IPS-18a (cell line): Measurements from ENCODE around the gene CXCR3.
"Not testable (repeated sequence)": the region's sequence is repeated elsewhere in the genome, so short reads cannot be mapped to it uniquely, and the experiment has no call there.

Experiments
- H3K27ac ChIP-seq: one replicate; pipeline ENCODE4 v1.5.1; 2013; ENCODE audit warnings: low read length
- H3K27me3 ChIP-seq: one replicate; pipeline ENCODE4 v1.6.1; 2013; ENCODE audit warnings: mild to moderate bottlenecking, low read length; ENCODE audit not compliant: control insufficient read depth, insufficient read depth
- H3K36me3 ChIP-seq: one replicate; pipeline ENCODE4 v1.6.1; 2013; ENCODE audit warnings: low read depth, low read length; ENCODE audit not compliant: control insufficient read depth
- H3K4me1 ChIP-seq: one replicate; pipeline ENCODE4 v1.6.1; 2013; ENCODE audit warnings: low read depth, low read length; ENCODE audit not compliant: control insufficient read depth
- H3K4me3 ChIP-seq: one replicate; pipeline ENCODE4 v1.5.1; 2013; ENCODE audit warnings: low read length
- H3K9ac ChIP-seq: one replicate; pipeline ENCODE4 v1.6.1; 2013; ENCODE audit warnings: mild to moderate bottlenecking, low read length, moderate library complexity
- H3K9me3 ChIP-seq: one replicate; pipeline ENCODE4 v1.6.1; 2013; ENCODE audit warnings: low read depth, low read length; ENCODE audit not compliant: control insufficient read depth

Gene CXCR3

GRCh38 chrX:71618303-71618721 lies at the start of gene CXCR3:
CXCR3 (minus strand) TSS chrX:71618511; CDS start chrX:71618449, 62 bp downstream.
- no peak within 1 kb of the TSS for H3K27ac ChIP-seq

GRCh38 chrX:71667328-71668247 lies 49.3 kb upstream of the CXCR3 start, which contains the start of gene LOC101059915:
LOC101059915 (plus strand) TSS chrX:71667546.
- H3K9ac ChIP-seq = no peak within 1 kb of the TSS
- no peak within 1 kb of the TSS for H3K4me3 ChIP-seq
- H3K4me1 ChIP-seq = no peaks in the 10 kb centered on the region
- H3K9me3 ChIP-seq = peaks cover 2% of the 10 kb centered on the region
- H3K27me3 ChIP-seq = no peaks in the 10 kb centered on the region
- H3K27ac ChIP-seq = no peak within 1 kb of the TSS
- H3K36me3 ChIP-seq = no peaks in the 10 kb centered on the region

More at GRCh38 chrX:71618303-71618721, at the start of gene CXCR3:
- H3K4me3 ChIP-seq = no peak within 1 kb of the TSS
- no peaks in the 10 kb centered on the region for H3K36me3 ChIP-seq
- no peaks in the 10 kb centered on the region for H3K4me1 ChIP-seq
- peaks cover 8% of the 10 kb centered on the region for H3K9me3 ChIP-seq
- no peaks in the 10 kb centered on the region for H3K27me3 ChIP-seq
- H3K9ac ChIP-seq = no peak within 1 kb of the TSS

- Histone ChIP-seq H3K9me3 (peaks cover 2% of the 10 kb centered on the region), H3K27me3 (no peaks in the 10 kb centered on the region), H3K4me1 (no peaks in the 10 kb centered on the region), H3K27ac (no peak overlapping the region), H3K9ac (no peak overlapping the region), H3K36me3 (no peaks in the 10 kb centered on the region), H3K4me3 (no peak overlapping the region)
Measured at GRCh38 chrX:71666240-71667223, 48.2 kb upstream of the CXCR3 start.

- Histone ChIP-seq H3K4me1 (no peaks in the 10 kb centered on the region), H3K9ac (no peak overlapping the region)
Measured at GRCh38 chrX:71665747-71666146, 47.4 kb upstream of the CXCR3 start.

GRCh38 chrX:71664889-71665491 lies 46.7 kb upstream of the CXCR3 start:
- no peaks in the 10 kb centered on the region for H3K27me3 ChIP-seq
- H3K4me3 ChIP-seq = no peak overlapping the region
- no peak overlapping the region for H3K27ac ChIP-seq
- peaks cover 2% of the 10 kb centered on the region for H3K9me3 ChIP-seq
- H3K36me3 ChIP-seq = no peaks in the 10 kb centered on the region
- H3K4me1 ChIP-seq = no peaks in the 10 kb centered on the region
- no peak overlapping the region for H3K9ac ChIP-seq

More at GRCh38 chrX:71665747-71666146, 47.4 kb upstream of the CXCR3 start:
- Histone ChIP-seq H3K4me3 (no peak overlapping the region), H3K27ac (no peak overlapping the region), H3K9me3 (peaks cover 2% of the 10 kb centered on the region), H3K36me3 (no peaks in the 10 kb centered on the region), H3K27me3 (no peaks in the 10 kb centered on the region)

- H3K36me3 ChIP-seq, H3K9ac ChIP-seq, H3K9me3 ChIP-seq, H3K27me3 ChIP-seq, H3K27ac ChIP-seq, H3K4me1 ChIP-seq, H3K4me3 ChIP-seq: not testable (repeated sequence)
Measured at GRCh38 chrX:71664202-71664601, 45.9 kb upstream of the CXCR3 start.

- H3K9me3 ChIP-seq, H3K27me3 ChIP-seq, H3K4me1 ChIP-seq, H3K36me3 ChIP-seq, H3K27ac ChIP-seq, H3K4me3 ChIP-seq, H3K9ac ChIP-seq: not testable (repeated sequence)
Measured at GRCh38 chrX:71663238-71663637, 44.9 kb upstream of the CXCR3 start.

GRCh38 chrX:71662654-71663053 lies 44.3 kb upstream of the CXCR3 start:
- not testable (repeated sequence) for H3K27me3 ChIP-seq, H3K9ac ChIP-seq, H3K9me3 ChIP-seq, H3K27ac ChIP-seq, H3K4me1 ChIP-seq, H3K4me3 ChIP-seq, H3K36me3 ChIP-seq

- Histone ChIP-seq H3K27me3 (no peaks in the 10 kb centered on the region), H3K9me3 (peaks cover 2% of the 10 kb centered on the region), H3K9ac (no peak overlapping the region), H3K36me3 (no peaks in the 10 kb centered on the region), H3K4me1 (no peaks in the 10 kb centered on the region), H3K27ac (no peak overlapping the region), H3K4me3 (no peak overlapping the region)
Measured at GRCh38 chrX:71661919-71662318, 43.6 kb upstream of the CXCR3 start.

- H3K9me3 ChIP-seq = peaks cover 2% of the 10 kb centered on the region
- no peak overlapping the region for H3K4me3 ChIP-seq
- H3K36me3 ChIP-seq = no peaks in the 10 kb centered on the region
- H3K4me1 ChIP-seq = no peaks in the 10 kb centered on the region
- H3K27me3 ChIP-seq = no peaks in the 10 kb centered on the region
- no peak overlapping the region for H3K27ac ChIP-seq
- H3K9ac ChIP-seq = no peak overlapping the region
Measured at GRCh38 chrX:71660562-71661416, 42.5 kb upstream of the CXCR3 start.
